Stimulated activated memory B cell treated with anti-CD40 and anti-IgM and Interleukin-4, amounts not matched to agents 10 μg/mL and 1 μg/mL and 100 μg/mL, for 72 hours (primary cell): Measurements from ENCODE around the gene DIAPH3.

Experiments
- ATAC-seq: fragments of 150-1000 bp; cut with Tn5 transposase; 2 replicates; pipeline ENCODE4 v1.10.0; 2021
- H3K27ac Mint-ChIP-seq: one replicate; pipeline ENCODE4 v1.8.0; 2022; ENCODE audit warnings: mild to moderate bottlenecking, mixed read lengths
- H3K27me3 Mint-ChIP-seq: one replicate; pipeline ENCODE4 v1.8.0; 2022; ENCODE audit warnings: mixed read lengths
- H3K36me3 Mint-ChIP-seq: one replicate; pipeline ENCODE4 v1.8.0; 2022; ENCODE audit warnings: mixed read lengths
- H3K4me1 Mint-ChIP-seq: one replicate; pipeline ENCODE4 v1.8.0; 2022; ENCODE audit warnings: mixed read lengths
- H3K4me3 Mint-ChIP-seq: one replicate; pipeline ENCODE4 v1.8.0; 2022; ENCODE audit warnings: mild to moderate bottlenecking, moderate library complexity, mixed read lengths
- H3K9me3 Mint-ChIP-seq: one replicate; pipeline ENCODE4 v1.8.0; 2022; ENCODE audit warnings: mixed read lengths

The DIAPH3 gene

GRCh38 chr13:59835569-59835968, 328.2 kb downstream of the DIAPH3 start:
- H3K27ac Mint-ChIP-seq, result no peak overlapping the region
- H3K27me3 Mint-ChIP-seq, result no peaks in the 10 kb centered on the region
- H3K4me1 Mint-ChIP-seq, result no peaks in the 10 kb centered on the region
- no peak for ATAC-seq
- no peak overlapping the region for H3K4me3 Mint-ChIP-seq
- H3K36me3 Mint-ChIP-seq, result no peaks in the 10 kb centered on the region
- no peaks in the 10 kb centered on the region for H3K9me3 Mint-ChIP-seq

DNA sequence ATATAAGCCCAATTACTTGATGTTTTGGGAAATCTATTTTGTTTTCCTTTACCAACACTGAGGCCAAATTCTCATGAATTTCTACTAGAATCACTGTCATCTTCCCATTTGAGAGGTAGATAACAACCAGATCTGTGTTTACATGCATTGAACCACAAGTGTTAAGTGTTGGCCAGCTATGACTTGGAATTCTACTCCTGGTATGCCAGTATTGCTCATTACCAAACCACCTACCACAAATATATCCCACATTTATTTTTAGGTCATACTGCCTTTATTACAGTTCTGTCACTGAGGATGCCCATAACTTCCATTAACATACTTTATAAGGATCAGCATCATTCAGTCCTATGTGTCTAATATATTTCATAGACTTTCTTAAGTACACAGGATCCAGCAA, 328.9 kb downstream of the DIAPH3 start:
- no peak overlapping the region for H3K4me3 Mint-ChIP-seq
- no peak overlapping the region for H3K27ac Mint-ChIP-seq
- H3K27me3 Mint-ChIP-seq, result no peaks in the 10 kb centered on the region
- no peaks in the 10 kb centered on the region for H3K36me3 Mint-ChIP-seq
- no peaks in the 10 kb centered on the region for H3K4me1 Mint-ChIP-seq
- no peak for ATAC-seq
- no peaks in the 10 kb centered on the region for H3K9me3 Mint-ChIP-seq

DNA sequence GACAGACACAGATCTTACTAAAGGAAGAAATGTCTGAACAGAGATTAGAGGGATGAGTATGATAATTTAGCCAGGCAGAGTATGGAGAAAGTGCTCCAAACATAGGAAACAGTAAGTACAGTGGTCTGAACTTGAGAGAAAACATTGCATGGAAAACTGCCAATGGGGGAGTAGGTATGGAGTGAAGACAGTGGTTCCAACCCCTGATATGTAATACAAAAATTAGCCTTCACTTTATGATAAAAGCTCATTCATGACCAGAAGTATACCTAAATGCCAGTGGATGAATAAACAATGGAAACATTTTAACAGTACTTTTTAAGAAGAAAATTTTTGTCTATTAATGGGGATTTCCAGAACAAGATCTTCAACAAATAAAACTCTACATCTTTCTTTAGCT, 334.0 kb downstream of the DIAPH3 start:
- no peak for ATAC-seq
- Mint-ChIP-seq H3K27ac (no peak overlapping the region), H3K27me3 (no peaks in the 10 kb centered on the region), H3K36me3 (no peaks in the 10 kb centered on the region), H3K4me3 (no peak overlapping the region), H3K4me1 (no peaks in the 10 kb centered on the region), H3K9me3 (no peaks in the 10 kb centered on the region)

DNA sequence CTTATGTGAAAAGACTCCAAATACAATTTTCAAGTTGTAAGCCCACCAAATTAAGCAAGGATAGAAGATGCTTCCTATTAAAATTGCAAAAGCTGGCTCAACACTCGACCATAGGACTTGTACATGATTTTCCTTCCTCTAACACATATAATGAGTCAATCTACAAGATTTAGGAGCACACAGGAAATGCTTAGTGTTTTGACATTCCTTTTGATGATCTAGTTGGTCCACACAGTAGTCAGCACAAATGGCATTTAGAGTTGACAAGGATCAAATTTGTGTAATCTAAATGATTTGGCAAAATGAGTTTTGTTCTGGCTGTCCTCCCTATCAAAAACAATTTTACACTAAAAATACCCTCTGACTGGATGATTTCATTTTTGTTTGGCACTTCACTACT, 340.2 kb downstream of the DIAPH3 start:
- Mint-ChIP-seq H3K9me3 (no peaks in the 10 kb centered on the region), H3K36me3 (no peaks in the 10 kb centered on the region), H3K4me3 (no peak overlapping the region), H3K27me3 (no peaks in the 10 kb centered on the region), H3K27ac (no peak overlapping the region), H3K4me1 (no peaks in the 10 kb centered on the region)
- ATAC-seq, result no peak

GRCh38 chr13:59809564-59809963, 354.2 kb downstream of the DIAPH3 start:
- ATAC-seq, result no peak

GRCh38 chr13:59806801-59807200, 356.9 kb downstream of the DIAPH3 start:
- no peaks in the 10 kb centered on the region for H3K9me3 Mint-ChIP-seq
- no peak overlapping the region for H3K27ac Mint-ChIP-seq
- no peak overlapping the region for H3K4me3 Mint-ChIP-seq
- H3K27me3 Mint-ChIP-seq, result no peaks in the 10 kb centered on the region
- no peaks in the 10 kb centered on the region for H3K4me1 Mint-ChIP-seq
- no peak for ATAC-seq
- no peaks in the 10 kb centered on the region for H3K36me3 Mint-ChIP-seq

More at GRCh38 chr13:59809564-59809963, 354.2 kb downstream of the DIAPH3 start:
- Mint-ChIP-seq H3K36me3 (no peaks in the 10 kb centered on the region), H3K4me3 (no peak overlapping the region), H3K27me3 (no peaks in the 10 kb centered on the region), H3K4me1 (no peaks in the 10 kb centered on the region), H3K9me3 (no peaks in the 10 kb centered on the region), H3K27ac (no peak overlapping the region)

GRCh38 chr13:59801107-59801880, 362.4 kb downstream of the DIAPH3 start:
- H3K4me3 Mint-ChIP-seq, result no peak overlapping the region

DNA sequence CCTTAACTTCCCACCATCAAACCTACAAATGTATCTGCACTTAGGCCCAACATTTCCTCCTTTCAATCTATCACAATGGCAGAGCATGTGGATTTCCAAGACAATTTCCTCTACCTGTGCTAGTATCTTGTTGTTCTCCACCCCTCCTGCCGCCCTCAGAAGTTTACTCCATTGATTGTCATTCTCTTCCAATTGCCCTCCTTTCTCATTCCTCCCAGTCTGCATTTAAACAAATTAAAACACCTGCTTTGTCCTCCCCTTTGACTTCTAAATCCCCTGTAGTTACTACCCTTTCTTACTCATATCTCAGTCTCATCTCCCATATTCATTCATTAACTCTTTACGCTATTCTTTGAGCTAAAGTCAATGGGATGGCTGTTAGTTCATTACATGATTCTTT, 370.6 kb downstream of the DIAPH3 start:
- H3K9me3 Mint-ChIP-seq, result no peaks in the 10 kb centered on the region
- no peaks in the 10 kb centered on the region for H3K27me3 Mint-ChIP-seq
- H3K4me3 Mint-ChIP-seq, result no peak overlapping the region
- ATAC-seq, result no peak
- no peaks in the 10 kb centered on the region for H3K36me3 Mint-ChIP-seq
- no peaks in the 10 kb centered on the region for H3K4me1 Mint-ChIP-seq
- H3K27ac Mint-ChIP-seq, result no peak overlapping the region

More at GRCh38 chr13:59801107-59801880, 362.4 kb downstream of the DIAPH3 start:
- no peaks in the 10 kb centered on the region for H3K4me1 Mint-ChIP-seq
- ATAC-seq, result no peak
- no peaks in the 10 kb centered on the region for H3K9me3 Mint-ChIP-seq
- H3K27ac Mint-ChIP-seq, result no peak overlapping the region
- no peaks in the 10 kb centered on the region for H3K36me3 Mint-ChIP-seq
- no peaks in the 10 kb centered on the region for H3K27me3 Mint-ChIP-seq

DNA sequence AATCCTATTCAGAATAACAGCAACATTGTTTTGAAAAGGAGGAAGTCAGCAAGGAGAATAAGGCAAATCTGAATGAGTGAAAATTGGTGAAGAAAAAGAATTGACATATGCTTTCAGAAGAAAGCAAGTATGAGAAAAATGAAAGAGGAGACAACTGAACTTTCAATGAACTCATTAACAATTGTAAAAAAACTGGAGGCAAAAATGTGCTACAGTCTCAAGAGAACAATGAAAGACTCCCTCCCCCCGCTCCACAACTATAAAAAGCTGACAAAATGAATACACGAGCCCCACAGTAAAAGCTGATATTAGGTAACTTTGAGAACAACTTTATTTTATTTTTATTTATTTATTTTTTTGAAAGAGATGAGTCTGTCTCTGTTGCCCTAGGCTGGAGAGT, 373.1 kb downstream of the DIAPH3 start:
- Mint-ChIP-seq H3K36me3 (no peaks in the 10 kb centered on the region), H3K27me3 (no peaks in the 10 kb centered on the region), H3K27ac (no peak overlapping the region), H3K4me3 (no peak overlapping the region), H3K9me3 (no peaks in the 10 kb centered on the region), H3K4me1 (no peaks in the 10 kb centered on the region)
- no peak for ATAC-seq

DNA sequence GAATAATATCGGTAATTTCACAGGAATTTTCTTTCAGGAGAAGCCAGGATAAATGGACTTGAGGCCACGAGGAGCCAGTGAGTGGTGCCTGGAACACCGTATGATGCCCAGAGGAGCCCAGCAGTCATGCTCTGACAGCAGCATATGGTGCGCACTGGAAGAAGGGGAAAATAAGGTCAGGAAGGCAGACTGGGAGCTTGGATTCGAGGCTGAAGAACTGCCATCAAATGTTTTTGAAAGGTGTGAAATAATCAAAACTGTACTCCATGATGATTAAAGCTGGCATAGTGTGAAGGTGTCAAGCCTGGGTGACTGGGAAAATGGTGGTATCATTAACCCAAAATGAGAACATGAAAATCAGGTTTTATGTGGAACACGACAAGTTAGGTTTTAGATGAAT, 374.2 kb downstream of the DIAPH3 start:
- Mint-ChIP-seq H3K4me1 (no peaks in the 10 kb centered on the region), H3K27me3 (no peaks in the 10 kb centered on the region), H3K4me3 (no peak overlapping the region), H3K27ac (no peak overlapping the region), H3K9me3 (no peaks in the 10 kb centered on the region), H3K36me3 (no peaks in the 10 kb centered on the region)
- ATAC-seq, result no peak

DNA sequence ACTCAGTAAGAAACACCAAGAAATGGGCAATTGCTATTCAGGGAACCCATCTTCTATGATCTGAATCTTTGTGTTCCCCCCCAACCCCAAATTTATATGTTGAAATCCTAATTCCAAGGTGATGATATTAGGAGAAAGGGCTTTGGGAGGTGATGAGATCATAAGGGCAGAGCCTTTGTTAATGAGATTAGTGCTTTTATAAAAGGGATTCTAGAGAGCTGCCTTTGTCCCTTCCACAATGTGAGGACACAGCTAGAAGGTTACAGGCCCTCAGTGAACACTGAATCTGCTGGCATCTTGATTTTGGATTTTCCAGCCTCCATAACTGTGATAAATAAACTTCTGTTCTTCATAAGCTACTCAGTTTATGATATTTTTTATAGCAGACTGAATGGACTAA, 376.0 kb downstream of the DIAPH3 start:
- ATAC-seq, result no peak
- no peak overlapping the region for H3K27ac Mint-ChIP-seq

DNA sequence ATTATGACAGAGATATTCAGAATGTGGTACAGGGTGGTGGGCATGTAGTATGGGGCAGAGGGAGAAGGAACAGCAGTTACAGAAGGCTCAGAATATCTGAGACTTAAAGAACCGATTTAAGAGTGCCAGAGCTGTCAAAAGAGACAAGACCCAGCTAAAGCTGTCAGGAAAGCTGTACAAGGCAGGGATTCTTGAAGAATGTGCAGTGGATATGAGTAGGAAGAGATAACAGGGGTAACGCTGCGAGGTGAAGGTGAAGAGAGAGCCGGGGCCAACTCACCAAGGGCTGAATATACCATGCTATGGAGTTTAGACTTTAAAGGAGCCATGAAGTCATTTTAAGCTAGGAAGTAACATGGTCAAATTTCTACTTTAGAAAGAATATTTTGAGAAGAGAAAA, 381.0 kb downstream of the DIAPH3 start:
- Mint-ChIP-seq H3K27ac (no peak overlapping the region), H3K4me1 (no peaks in the 10 kb centered on the region), H3K9me3 (no peaks in the 10 kb centered on the region), H3K4me3 (no peak overlapping the region), H3K36me3 (no peaks in the 10 kb centered on the region), H3K27me3 (no peaks in the 10 kb centered on the region)
- ATAC-seq, result no peak

More for the DNA sequence above, 376.0 kb downstream of the DIAPH3 start:
- H3K27me3 Mint-ChIP-seq, result no peaks in the 10 kb centered on the region
- no peak overlapping the region for H3K4me3 Mint-ChIP-seq
- H3K36me3 Mint-ChIP-seq, result no peaks in the 10 kb centered on the region
- no peaks in the 10 kb centered on the region for H3K9me3 Mint-ChIP-seq
- no peaks in the 10 kb centered on the region for H3K4me1 Mint-ChIP-seq

- Mint-ChIP-seq H3K4me1 (no peaks in the 10 kb centered on the region), H3K27ac (no peak overlapping the region), H3K36me3 (no peaks in the 10 kb centered on the region), H3K4me3 (no peak overlapping the region), H3K27me3 (no peaks in the 10 kb centered on the region), H3K9me3 (no peaks in the 10 kb centered on the region)
- no peak for ATAC-seq
These were observed 383.7 kb downstream of the DIAPH3 start for GRCh38 chr13:59780058-59780457.

GRCh38 chr13:59776924-59777690, 386.6 kb downstream of the DIAPH3 start:
- no peaks in the 10 kb centered on the region for H3K36me3 Mint-ChIP-seq
- no peak overlapping the region for H3K4me3 Mint-ChIP-seq
- H3K9me3 Mint-ChIP-seq, result no peaks in the 10 kb centered on the region
- no peaks in the 10 kb centered on the region for H3K4me1 Mint-ChIP-seq
- H3K27me3 Mint-ChIP-seq, result no peaks in the 10 kb centered on the region
- H3K27ac Mint-ChIP-seq, result no peak overlapping the region
- ATAC-seq, result no peak

DNA sequence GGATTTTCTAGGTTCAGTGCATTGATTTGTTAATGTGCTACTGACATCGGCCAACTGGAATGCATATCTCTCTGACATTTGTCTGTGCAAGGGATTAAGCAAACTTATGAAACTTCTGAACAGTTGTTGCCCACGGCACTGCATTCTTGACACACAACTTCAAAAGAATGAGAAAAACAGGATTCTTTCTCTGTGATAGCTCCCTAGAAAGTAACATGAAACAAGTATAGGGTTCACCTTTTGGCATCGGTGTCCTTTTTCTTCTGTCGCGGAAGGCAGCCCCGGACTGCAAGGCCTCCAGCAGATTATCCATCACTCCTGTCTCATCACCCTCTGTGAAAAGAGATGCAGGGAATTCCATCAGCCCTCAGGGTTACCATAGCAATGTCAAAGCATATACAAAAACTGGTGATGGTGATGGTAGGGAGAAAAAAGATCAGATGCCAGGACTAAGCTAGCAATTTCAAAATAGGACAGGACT, 389.2 kb downstream of the DIAPH3 start:
- H3K4me1 Mint-ChIP-seq, result no peaks in the 10 kb centered on the region
- H3K27ac Mint-ChIP-seq, result no peak overlapping the region
- no peaks in the 10 kb centered on the region for H3K36me3 Mint-ChIP-seq
- no peak overlapping the region for H3K4me3 Mint-ChIP-seq
- ATAC-seq, result no peak
- no peaks in the 10 kb centered on the region for H3K27me3 Mint-ChIP-seq
- no peaks in the 10 kb centered on the region for H3K9me3 Mint-ChIP-seq

DNA sequence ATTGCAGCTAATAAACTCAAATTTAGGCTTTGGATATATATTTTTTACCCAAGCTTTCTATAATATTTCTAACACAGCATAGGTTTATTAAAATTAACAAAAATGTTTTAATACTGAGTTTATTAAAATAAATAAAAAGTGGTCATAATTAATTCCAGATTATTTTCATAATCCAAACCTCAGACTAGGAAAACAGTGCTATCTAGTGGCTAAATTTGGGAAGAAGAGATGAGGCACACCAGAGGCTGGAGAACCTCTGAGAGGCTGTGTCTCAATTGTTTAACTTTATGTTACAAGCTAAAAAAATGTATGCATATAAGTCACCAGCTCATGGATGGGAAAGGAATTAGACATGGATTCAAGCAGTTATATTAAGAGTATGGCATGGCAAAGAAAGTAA, 392.5 kb downstream of the DIAPH3 start:
- Mint-ChIP-seq H3K36me3 (no peaks in the 10 kb centered on the region), H3K9me3 (no peaks in the 10 kb centered on the region), H3K4me1 (no peaks in the 10 kb centered on the region), H3K27me3 (no peaks in the 10 kb centered on the region), H3K27ac (no peak overlapping the region), H3K4me3 (no peak overlapping the region)
- ATAC-seq, result no peak
